Testis (tissue), 3 donors: ENCODE results near the gene ADAM12. TPM values are rescaled to one million over a fixed set of nuclear protein-coding genes. Genes with fewer than 3 reads are reported as not detected.

Experiments
- DNase-seq: peaks from one replicate; pipeline ENCODE4 v3.0.0-alpha.2; 2019
- H3K27ac ChIP-seq, 2 donors: fragments of 200-600 bp; sonication (generic); one replicate each; pipeline ENCODE4 v1.5.1; 2019
- H3K27me3 ChIP-seq: fragments of 200-600 bp; sonication (generic); one replicate; pipeline ENCODE4 v1.5.1; 2019
- H3K36me3 ChIP-seq: fragments of 200-600 bp; sonication (generic); one replicate; pipeline ENCODE4 v1.5.1; 2017; ENCODE audit warnings: low read depth; ENCODE audit errors: missing control alignments
- H3K4me1 ChIP-seq: fragments of 200-600 bp; sonication (generic); one replicate; pipeline ENCODE4 v1.5.1; 2019
- H3K4me3 ChIP-seq, 2 donors: fragments of 200-600 bp; sonication (generic); one replicate each; pipeline ENCODE4 v1.5.1; 2017 to 2019
- H3K9me3 ChIP-seq: fragments of 200-600 bp; sonication (generic); one replicate; pipeline ENCODE4 v1.5.1; 2017
- CTCF ChIP-seq, 3 experiments: fragments of 450-650 bp in 2 of 3; fragments of 200-600 bp in 1 of 3; sonication (generic) in 1 of 3; IDR thresholded peaks; one replicate each; pipeline ENCODE4 v1.5.1; 2016 to 2019; ENCODE audit warnings: antibody characterized with exemption in 3 of 3, mild to moderate bottlenecking in 2 of 3, moderate library complexity in 1 of 3
- POLR2A ChIP-seq: fragments of 450-650 bp; IDR thresholded peaks from one replicate; pipeline ENCODE4 v1.6.1; 2017; ENCODE audit warnings: antibody characterized with exemption, mild to moderate bottlenecking, moderate library complexity
- WGBS, 2 donors: methylation state at CpG; one replicate each; pipeline ENCODE4 v1.1.5; 2018; 5-methylcytosine and 5-hydroxymethylcytosine counted together
- intact Hi-C: fragments of 100-400 bp; cut with DNase I; formaldehyde crosslinking; loops from one replicate; pipeline ENCODE4 v1.15.1; 2023; ENCODE audit warnings: low total_unique reads
- polyA plus RNA-seq: library from polyadenylated mRNA; stranded (reverse); fragments of 350-450 nt; fragmentation: Illumina TruSeq; extraction: RNeasy Lipid Tissue Mini Kit (QIAGEN cat#74804); gene quantifications from one replicate; pipeline ENCODE4 v1.2.3, GENCODE V29; 2014; ENCODE audit warnings: low read depth, low replicate concordance; ENCODE audit not compliant: insufficient read depth
- total RNA-seq, 2 donors: library from RNA; depleted of rRNA; stranded (reverse); fragments of >200 nt; gene quantifications; one replicate each; pipeline ENCODE4 v1.2.3, GENCODE V29; 2016

The ADAM12 gene
- total and polyA plus RNA-seq, 3 donors from 2014 or later: 2.8 to 9.2 (median 6.1) TPM

GRCh38 chr10:126302826-126303665 is 85.2 kb downstream of the ADAM12 start:
- WGBS, 2 donors: 73 to 75% methylated on average over 6 of the region's 6 CpGs
- no peak for TF ChIP-seq POLR2A
- TF ChIP-seq CTCF (IDR thresholded peaks at IDR 0.05): no peak
- Histone ChIP-seq H3K27ac (no peak overlapping the region), H3K36me3 (no peaks in the 10 kb centered on the region), H3K27me3 (no peaks in the 10 kb centered on the region), H3K4me3 (no peak overlapping the region), H3K4me1 (no peaks in the 10 kb centered on the region), H3K9me3 (no peaks in the 10 kb centered on the region)
- DNase-seq: no peak
- intact Hi-C loops: loop anchor here (10.0 kb wide), 1 partner anchor 318 kb away; no protein-coding TSS in a partner anchor

- no peaks in the 10 kb centered on the region for H3K9me3 ChIP-seq
- no peak overlapping the region for H3K4me3 ChIP-seq
- intact Hi-C loops: loop anchor here (10.0 kb wide), 1 partner anchor 318 kb away; no protein-coding TSS in a partner anchor
- 48 to 61% methylated on average over 3 of the region's 3 CpGs for WGBS, 2 donors
- H3K36me3 ChIP-seq: no peaks in the 10 kb centered on the region
- DNase-seq: no peak
- H3K4me1 ChIP-seq: no peaks in the 10 kb centered on the region
- H3K27ac ChIP-seq: no peak overlapping the region
- no peaks in the 10 kb centered on the region for H3K27me3 ChIP-seq
- no peak for TF ChIP-seq POLR2A
- no peak for TF ChIP-seq CTCF (IDR thresholded peaks at IDR 0.05)
Observed at GRCh38 chr10:126302476-126302756, 85.9 kb downstream of the ADAM12 start.

- Histone ChIP-seq H3K4me3 (no peak overlapping the region), H3K27me3 (no peaks in the 10 kb centered on the region), H3K27ac (no peak overlapping the region), H3K9me3 (no peaks in the 10 kb centered on the region), H3K36me3 (no peaks in the 10 kb centered on the region), H3K4me1 (no peaks in the 10 kb centered on the region)
- 50 to 66% methylated on average over 9 of the region's 9 CpGs for WGBS, 2 donors
- intact Hi-C loops: loop anchor here (10.0 kb wide), 1 partner anchor 317 kb away; no protein-coding TSS in a partner anchor
- no peak for DNase-seq
- TF ChIP-seq POLR2A (no peak), CTCF (IDR thresholded peaks at IDR 0.05) (no peak)
Observed at GRCh38 chr10:126301701-126302475, 86.4 kb downstream of the ADAM12 start.

DNA sequence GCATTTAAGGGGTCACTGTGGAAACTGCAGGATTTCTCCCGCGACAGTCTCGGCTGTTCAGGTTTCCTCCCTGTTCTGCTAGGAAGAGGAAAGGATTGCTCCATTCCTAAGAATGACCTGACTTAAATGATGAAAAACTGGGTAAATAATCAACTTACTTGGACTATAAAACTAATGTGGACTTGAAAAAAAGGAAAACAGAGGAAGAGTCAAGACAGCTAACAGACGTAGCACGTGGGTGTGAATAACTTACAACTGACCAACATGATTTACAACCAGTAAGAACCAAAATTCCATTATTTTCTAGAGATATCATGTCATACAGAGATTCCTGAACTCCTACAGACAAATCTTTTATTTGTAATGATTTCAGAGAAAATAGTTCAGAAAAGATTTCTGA is 93.8 kb downstream of the ADAM12 start:
- intact Hi-C loops: no loop called here
- TF ChIP-seq POLR2A: no peak
- no peak for TF ChIP-seq CTCF (IDR thresholded peaks at IDR 0.05)
- WGBS, 2 donors: 65 to 66% methylated on average over 5 of the region's 5 CpGs
- Histone ChIP-seq H3K36me3 (no peaks in the 10 kb centered on the region), H3K9me3 (no peaks in the 10 kb centered on the region), H3K27me3 (no peaks in the 10 kb centered on the region), H3K27ac (no peak overlapping the region), H3K4me3 (no peak overlapping the region), H3K4me1 (no peaks in the 10 kb centered on the region)
- no peak for DNase-seq
